ENCODE measurements around the gene ZNF322.
A peak's percentile ranks its signal among the peaks of the same experiment; 100 is the strongest.
"Not testable (repeated sequence)": the region's sequence is repeated elsewhere in the genome, so short reads cannot be mapped to it uniquely, and the experiment has no call there.

Gene ZNF322, protein sequence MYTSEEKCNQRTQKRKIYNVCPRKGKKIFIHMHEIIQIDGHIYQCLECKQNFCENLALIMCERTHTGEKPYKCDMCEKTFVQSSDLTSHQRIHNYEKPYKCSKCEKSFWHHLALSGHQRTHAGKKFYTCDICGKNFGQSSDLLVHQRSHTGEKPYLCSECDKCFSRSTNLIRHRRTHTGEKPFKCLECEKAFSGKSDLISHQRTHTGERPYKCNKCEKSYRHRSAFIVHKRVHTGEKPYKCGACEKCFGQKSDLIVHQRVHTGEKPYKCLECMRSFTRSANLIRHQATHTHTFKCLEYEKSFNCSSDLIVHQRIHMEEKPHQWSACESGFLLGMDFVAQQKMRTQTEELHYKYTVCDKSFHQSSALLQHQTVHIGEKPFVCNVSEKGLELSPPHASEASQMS

DNA sequence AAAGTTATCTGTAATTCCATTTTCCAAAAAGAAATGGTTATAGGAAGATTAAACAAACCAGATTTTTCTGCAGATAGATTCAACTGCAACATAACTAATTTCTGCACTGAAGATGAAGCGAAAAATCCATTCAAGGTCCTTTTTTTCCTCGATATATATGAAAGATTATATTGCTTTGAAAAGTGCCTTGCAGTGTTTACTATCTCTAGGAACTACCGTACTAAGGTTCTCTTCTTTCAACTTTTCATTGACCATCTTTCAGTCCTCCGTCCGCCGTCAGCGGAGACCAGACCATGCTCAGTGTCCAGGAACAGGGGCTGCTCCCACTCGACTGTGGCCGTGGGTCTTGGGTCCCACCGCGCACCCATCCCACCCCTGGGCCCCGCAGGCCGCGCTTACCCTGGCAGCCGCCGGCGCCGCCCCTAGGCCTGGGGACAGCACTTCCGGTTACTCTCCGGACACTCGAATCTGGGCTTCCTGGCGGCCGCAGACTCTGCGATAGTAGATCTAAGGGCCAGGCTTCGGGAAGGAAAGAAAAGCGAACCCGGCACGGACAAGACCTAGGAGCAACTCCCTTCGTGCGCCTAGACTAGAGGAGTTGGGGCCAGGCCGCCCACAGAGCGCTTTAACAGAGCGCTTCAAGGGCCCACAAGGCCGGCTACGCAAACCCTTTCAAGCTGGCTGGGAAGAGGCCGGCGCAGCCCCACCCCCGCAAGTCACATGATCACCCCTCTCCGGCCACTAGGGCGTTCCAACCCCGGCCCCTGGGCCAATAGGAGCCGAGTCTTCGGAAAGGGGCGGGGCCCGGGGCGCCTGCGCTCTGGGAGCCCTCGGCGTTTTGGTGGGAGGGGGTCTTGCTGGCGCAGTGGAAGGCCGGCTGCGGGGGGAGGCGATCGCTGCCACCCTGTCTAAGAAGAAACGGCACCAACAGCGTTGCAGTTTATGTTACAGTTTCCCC, at the start of gene ZNF322:
Gene ZNF322 (minus strand): TSS at position 705 of the 958 bp plus-strand sequence. CDS start 21,193 bp downstream, outside the sequence.
- peak; percentile 97 for DNase-seq (ENCODE audit: low spot score)

DNA sequence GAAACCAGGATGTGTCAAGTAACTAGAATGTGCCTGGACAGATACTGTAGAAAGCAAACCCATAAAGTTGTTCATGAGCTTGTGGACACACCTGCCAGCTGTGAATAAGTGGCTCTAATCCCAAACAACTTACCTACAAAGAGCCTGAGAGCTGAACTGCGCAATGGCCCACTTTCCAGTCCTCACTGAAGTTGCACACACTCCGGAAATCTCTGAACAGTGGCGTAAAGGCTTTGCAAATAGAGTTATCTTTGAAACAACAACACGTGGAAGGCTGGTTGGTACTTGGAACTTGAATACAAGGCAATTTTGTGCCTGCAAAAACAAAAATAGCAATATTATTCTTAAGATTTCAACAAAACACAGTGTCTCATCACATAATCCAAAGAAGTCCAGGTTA, 46.2 kb upstream of the ZNF322 start:
- DNase-seq (ENCODE audit: low spot score) = not testable (repeated sequence)

DNA sequence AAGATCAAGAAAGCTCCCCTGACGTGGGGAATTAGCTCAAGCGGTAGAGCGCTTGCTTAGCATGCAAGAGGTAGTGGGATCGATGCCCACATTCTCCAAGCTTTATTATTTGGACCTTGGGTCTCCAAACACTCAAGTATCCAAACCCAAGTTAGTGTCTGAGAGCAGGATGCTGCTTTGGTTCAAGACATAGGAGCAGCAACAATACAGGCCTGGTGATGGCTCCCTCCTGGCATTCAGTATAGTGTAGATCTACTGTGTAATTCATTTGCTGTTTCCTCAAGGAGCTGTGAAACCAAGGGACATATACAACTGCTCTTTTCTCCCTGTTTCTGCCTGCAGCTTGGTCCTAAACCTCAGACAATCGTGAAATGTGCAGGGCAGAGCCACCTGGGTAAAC, 45.8 kb upstream of the ZNF322 start:
- not testable (repeated sequence) for DNase-seq (ENCODE audit: low spot score)

DNA sequence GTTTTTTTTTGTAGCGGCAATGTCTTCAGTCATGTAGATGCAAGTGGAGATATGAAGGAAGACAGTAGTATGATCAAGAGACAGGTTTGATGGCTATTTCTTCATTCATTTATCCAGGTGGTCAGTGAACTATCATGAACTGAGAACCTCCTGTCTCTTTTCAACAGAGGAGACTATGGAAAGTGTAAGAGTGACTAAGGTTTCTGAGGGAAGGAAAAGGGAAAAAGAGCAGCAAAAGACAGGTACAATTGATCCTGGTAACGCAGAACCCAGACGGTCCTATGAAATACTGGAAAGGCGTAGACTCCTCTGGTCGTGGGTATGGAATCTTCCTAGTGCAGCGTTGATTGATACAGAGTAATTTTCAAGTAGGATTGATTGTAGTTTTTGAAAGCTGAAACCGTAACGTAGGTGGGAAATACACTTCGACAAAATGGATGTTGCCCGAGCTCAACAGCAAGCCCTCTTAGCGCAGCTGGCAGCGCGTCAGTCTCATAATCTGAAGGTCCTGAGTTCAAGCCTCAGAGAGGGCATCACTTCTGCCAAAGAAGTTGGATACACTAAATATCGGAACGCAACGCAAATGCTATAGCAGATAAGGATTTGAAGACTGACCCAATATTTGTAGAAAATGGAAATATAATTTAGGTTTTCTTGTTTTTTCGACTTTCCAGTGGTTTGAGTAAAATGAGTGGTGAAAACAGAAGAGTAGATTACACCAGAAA, 41.6 kb upstream of the ZNF322 start:
- DNase-seq (ENCODE audit: low spot score) = not testable (repeated sequence)

DNA sequence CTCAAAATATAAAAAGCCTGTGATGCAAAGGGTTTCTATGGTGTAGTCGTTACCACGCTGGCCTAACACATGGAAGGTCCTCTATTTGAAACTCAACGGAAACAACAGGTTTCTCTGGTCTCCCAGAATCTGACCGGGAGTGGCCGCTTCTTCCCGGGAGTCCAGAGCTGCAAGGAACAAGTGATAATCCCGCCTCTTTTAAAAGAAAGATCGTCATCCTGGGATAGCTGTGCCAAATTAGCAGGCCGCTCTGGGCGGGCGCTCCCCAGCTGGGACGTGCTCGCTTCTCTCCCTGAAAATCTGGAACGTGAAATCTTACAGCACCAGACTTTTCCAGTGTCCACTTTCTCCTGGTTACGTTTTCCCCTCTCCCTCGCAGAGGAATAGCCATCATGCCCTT, 38.0 kb upstream of the ZNF322 start:
- DNase-seq (ENCODE audit: low spot score) = not testable (repeated sequence)

DNA sequence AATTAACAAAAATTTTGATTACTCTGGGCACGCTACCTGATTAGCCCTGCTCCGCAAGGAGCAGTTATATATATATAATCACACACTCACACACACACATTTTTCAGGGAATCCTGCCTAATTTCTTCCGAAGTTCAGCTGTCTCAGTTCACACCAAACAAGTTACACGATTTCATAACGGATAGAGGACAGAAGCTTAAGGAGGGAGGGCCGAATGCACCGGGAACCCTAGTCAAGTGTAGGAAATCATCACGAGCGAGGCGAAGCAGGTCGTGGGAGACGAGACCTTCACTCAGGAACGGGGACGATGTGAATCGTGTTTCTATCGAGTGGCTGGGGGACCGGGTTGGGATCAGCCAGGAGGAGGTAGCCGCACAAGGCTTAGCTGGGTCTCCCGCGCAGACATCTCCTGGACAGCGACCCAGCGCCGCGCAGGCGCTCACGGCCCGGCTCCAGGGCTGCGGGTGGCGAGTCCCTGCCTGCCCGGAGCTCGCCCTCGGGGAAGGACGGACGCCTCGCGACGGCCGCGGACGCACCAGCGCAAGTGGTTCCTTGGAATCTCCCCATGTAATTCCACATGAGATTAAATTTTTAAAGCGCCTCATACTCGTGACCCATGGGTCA, 29.9 kb upstream of the ZNF322 start:
- DNase-seq (ENCODE audit: low spot score) = not testable (repeated sequence)

DNA sequence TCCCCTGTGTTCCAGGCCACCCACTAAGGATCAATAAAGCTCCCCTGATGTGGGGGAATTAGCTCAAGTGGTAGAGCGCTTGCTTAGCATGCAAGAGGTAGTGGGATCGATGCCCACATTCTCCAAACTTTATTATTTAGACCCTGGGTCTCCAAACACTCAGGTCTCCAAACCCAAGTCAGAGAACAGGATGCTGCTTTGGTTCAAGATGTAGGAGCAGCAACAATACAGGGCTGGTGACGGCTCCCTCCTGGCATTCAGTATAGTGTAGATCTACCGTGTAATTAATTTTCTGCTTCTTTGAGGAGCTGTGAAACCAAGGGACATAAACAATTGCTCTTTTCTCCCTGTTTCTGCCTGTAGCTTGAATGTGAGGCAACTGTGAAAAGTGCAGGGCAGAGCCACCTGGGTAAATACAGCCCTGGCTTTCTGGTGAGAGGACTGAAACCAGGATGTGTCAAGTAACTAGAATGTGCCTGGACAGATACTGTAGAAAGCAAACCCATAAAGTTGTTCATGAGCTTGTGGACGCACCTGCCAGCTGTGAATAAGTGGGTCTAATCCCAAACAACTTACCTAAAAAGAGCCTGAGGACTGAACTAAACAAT, 23.0 kb upstream of the ZNF322 start:
- DNase-seq (ENCODE audit: low spot score) = not testable (repeated sequence)

DNA sequence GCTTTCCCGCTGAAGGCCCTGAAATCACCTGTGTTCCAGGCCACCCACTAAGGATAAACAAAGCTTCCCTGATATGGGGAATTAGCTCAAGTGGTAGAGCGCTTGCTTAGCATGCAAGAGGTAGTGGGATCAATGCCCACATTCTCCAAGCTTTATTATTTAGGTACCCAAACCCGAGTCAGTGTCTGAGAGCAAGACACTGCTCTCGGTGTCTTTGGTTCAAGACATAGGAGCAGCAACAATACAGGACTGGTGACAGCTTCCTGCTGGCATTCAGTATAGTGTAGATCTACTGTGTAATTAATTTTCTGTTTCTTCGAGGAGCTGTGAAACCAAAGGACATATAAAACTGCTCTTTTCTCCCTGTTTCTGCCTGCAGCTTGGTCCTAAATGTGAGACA, 13.7 kb upstream of the ZNF322 start:
- DNase-seq (ENCODE audit: low spot score) = not testable (repeated sequence)

DNA sequence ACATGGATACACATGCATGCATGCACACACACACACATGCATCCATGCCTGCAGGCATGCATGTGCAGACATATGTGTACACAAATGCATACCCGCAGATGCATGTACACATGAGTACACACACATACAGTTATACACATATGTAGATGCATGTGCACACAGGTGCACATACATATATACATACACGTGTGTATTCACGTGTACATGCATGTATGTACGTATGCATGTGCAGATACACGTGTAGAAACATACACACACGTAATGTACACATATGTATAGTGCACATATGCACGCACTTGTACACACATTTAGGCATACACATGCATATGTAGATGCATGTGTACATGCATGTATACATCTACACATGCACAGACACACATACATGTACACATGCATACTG, 11.0 kb upstream of the ZNF322 start:
- not testable (repeated sequence) for DNase-seq (ENCODE audit: low spot score)

DNA sequence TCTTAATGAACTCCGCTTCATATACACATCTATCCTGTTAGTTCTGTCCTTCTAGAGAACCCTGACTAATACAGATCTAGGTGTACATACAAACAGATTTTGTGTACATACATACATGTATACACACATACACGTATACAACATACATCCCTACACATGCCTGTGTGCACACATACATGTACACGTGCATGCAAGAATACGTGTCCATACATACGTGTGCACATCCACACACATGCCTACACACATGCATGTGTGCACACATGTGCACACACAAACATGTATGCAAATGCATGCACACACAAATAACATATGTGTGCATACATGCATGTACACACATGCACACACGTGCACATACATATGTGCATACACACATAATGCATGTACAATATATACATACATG, 10.5 kb upstream of the ZNF322 start:
- not testable (repeated sequence) for DNase-seq (ENCODE audit: low spot score)

DNA sequence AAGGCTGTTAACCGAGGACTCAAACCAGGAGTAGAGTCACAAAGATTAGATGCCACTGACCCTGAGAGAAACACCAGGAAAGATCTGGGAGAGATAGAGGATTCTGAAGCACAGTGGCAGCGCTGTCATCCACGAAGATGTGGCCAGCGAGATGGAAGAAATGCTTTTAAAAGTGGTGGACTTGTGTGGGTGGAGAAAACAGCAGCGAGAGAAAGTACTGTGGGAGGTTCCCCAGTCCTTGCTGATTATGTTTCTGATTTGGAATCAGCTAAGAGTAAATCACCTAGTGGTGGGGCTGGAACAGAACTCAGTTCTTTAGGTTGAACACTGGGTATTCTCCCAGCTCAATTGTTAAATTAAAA, 435 bp upstream of the ZNF322 start:
- DNase-seq (ENCODE audit: low spot score) = peak; percentile 46

DNA sequence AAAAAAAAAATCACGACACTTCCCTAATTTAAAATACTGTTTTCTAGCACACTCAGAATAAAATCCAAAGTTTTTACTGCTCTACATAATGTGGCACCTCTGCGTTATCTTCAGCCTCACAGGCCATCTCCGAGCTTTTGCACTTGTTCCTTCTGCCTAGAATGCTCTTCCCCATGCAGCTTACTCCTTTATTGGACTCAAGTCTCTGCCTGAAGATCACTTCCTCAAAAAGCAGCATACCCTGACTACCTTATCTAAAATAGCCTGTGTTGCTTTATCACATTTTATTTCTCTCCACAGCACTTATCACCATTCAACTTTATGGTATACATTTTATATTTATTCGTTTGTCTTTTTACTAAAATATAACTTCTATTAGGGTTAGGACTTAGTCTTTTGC, 2.3 kb downstream of the ZNF322 start:
- no peak for DNase-seq (ENCODE audit: low spot score)

DNA sequence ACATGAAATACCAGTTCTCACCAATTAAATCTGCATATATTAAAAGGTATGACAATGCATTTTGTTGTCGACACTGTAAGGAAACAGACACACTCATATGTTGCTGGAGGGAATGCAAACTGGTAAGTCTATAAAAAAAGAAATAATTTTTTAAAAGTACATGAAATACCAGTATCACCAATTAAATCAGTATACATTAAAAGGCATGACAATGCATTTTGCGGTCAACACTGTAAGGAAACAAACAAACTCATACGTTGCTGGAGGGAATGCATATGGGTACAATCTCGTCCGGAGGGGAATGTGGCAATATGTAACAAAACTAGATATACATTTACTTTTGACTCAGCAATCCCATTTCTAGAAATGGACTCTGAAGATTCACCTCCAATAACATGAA, 6.5 kb downstream of the ZNF322 start:
- no peak for DNase-seq (ENCODE audit: low spot score)

DNA sequence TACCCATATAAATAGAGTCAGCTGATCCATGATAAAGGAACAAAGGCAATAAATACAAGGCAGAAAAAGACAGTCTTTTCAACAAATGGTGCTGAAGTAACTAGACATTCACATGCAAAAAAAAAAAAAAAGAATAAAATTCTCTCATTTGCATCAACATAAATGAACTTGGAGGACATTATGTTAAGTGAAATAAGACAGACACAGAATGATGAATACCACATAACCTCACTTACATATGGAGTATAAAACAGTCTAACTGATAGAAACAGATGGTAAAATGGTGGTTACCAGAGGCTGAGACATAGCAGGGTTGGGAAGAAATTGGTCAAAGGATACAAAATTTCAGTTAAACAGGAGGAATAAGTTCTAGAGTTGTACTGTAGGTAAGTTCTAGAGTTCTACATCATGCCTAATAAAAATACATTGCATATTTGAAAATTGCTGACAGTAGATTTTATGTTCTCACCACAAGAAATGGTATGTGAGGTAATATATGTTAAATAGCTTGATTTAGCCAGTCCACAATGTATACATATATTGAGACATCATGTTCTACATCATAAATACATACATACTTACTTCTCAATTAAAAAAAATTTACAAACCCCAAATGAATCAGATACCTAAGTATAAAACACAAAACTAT, 8.3 kb downstream of the ZNF322 start:
- DNase-seq (ENCODE audit: low spot score) = no peak

DNA sequence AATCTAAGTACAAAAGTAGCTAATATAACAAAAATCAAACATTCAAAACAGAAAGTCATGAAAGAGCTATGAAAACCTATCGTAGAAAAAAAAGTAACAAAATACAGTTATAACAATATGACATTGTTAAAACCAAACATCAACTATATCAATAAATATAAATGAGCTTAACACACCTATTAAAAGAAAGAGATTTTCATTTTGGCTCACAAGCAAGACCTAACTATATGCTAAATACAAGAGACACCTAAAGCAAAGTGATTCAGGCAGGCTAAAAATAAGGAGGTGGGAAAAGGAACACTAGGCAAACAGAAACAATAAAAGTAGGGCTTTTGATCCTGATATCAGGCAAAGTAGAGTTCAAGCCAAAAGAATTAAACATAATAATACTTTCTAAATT, 13.5 kb downstream of the ZNF322 start:
- no peak for DNase-seq (ENCODE audit: low spot score)

DNA sequence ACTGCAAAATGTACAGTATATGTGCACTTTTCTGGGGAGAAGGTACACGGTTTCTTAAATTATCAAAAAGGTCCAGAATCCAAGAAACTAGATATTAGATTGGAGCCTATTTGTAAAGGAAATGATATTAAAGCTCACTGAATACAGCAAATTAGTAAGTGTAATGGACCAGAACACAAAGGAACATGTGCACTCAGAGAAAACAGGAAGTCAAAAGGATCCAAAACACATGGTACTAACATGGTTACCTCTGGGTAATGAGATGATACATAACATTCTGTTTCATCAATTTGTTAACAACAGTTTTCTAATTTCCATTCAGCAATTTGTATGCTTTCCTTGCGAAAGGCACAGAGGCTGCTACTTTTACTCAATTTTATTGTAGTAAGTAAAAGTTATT, 18.7 kb downstream of the ZNF322 start:
- DNase-seq (ENCODE audit: low spot score) = no peak

DNA sequence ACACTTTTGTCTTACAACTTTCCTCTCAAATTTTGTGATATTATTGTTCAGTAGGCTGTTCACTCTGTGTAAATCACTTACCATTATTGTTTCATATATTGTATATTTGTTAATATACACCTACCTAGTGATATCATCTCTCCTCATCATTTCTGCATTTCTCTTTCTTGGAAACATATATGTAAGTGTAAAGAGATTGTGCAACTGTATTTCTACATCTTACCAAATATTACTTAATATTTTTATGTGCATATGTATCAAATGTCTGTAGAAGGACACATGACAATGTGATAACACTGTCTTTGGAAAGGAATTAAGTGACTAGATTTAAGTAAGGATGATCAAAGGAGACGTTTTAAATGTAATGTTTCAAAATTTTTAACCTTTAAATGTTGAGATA, 30.2 kb downstream of the ZNF322 start:
- DNase-seq (ENCODE audit: low spot score) = no peak

DNA sequence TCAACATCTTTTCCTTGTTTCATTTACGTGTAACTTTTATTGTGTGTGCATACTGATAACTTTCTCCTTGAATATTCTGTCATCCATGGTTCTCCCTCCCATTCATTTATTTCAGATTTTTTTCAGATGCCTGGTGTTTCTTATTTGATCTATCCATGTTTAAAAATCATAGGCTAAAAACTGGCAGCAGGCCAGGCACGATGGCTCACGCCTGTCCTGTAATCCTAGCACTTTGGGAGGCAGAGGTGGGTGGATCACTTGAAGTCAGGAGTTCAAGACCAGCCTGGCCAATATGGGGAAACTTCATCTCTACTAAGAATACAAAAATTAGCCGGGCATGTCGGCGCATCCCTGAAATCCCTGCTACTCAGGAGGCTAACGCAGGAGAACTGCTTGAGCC, 31.7 kb downstream of the ZNF322 start:
- DNase-seq (ENCODE audit: low spot score) = no peak

DNA sequence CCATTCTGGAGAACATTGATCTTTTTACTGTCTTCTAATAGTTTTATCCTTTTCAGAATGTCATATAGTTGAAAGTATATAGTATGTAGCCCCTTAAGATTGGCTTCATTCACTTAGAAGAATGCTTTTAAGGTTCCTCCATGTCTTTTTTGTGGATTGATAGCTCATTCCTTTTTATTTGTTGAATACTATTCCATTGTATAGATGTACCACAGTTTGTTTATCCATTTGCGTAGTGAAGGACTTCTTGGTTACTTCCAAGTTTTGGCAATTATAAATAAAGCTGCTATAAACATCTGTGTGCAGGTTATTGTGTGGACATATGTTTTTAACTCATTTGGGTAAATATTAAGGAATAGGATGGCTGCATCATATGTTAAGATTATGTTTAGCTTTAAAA, 35.0 kb downstream of the ZNF322 start:
- DNase-seq (ENCODE audit: low spot score) = no peak

DNA sequence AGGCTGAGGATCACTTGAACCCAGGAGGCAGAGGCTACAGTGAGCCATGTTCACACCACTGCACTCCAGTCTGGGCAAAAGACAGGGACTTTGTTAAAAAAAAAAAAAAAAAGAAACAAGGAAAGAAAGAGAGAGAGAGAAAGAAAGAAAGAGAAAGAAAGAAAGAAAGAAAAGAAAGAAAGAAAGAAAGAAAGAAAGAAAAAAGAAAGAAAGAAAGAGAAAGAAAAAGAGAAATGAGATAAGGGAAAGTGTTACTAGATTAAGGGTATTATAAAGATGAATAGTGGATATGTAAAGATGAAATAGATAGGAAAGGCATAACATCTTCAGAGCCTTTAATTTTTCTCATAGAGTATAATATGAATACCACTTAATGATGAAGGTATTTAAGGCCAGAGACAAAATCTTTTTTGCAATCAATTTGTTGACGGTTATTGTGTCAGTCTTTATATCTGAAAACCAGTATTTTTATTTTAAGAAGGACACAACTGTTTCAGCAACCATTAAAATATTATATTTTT, 36.1 kb downstream of the ZNF322 start:
- no peak for DNase-seq (ENCODE audit: low spot score)

All from AG08396 (cell line).